SK-MEL-5 (cell line): ENCODE data around the gene CCDC7. TPM values are rescaled to one million over a fixed set of nuclear protein-coding genes. Genes with fewer than 3 reads are reported as not detected.
"Not testable (repeated sequence)": the region's sequence is repeated elsewhere in the genome, so short reads cannot be mapped to it uniquely, and the experiment has no call there.

Experiments
- DNase-seq: peaks from one replicate; pipeline ENCODE4 v3.0.0-alpha.2; 2016; ENCODE audit warnings: low read depth, low spot score
- in situ Hi-C: cut with HindIII; loops from 2 replicates; pipeline ENCODE4 v1.10.0; 2016; ENCODE audit warnings: low sequenced_read_pairs, high pct_unique_total_duplicates, low pct_unique_long_range_greater_than_20kb
- total RNA-seq: library from RNA; depleted of rRNA; stranded (reverse); fragments of >200 nt; shearing (Covaris generic); gene quantifications from 2 replicates; pipeline ENCODE4 v1.2.3, GENCODE V29; 2014

CCDC7 gene
- total RNA-seq, 1 experiment from 2014 or later, result 3.8 TPM

DNA sequence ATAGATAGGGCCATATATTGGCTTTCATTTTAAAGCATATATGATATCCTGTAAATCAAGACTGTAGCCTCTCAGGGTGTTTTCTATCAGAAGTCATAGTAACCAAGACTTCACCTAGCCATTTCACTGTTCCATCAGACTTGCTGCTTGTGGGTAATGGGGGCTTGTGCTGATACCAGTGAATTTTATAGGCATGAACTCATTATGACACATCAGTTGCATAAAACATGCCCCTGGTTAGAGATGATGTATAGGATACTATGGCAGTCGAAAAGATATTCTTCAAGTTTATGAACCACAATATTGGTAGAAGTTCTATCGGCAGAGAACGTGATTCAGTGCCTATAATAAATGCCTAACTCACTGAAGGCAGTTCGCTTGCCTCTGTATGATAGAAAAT is 305.6 kb downstream of the CCDC7 start:
- in situ Hi-C loops, result no loop called here
- DNase-seq, result no peak

DNA sequence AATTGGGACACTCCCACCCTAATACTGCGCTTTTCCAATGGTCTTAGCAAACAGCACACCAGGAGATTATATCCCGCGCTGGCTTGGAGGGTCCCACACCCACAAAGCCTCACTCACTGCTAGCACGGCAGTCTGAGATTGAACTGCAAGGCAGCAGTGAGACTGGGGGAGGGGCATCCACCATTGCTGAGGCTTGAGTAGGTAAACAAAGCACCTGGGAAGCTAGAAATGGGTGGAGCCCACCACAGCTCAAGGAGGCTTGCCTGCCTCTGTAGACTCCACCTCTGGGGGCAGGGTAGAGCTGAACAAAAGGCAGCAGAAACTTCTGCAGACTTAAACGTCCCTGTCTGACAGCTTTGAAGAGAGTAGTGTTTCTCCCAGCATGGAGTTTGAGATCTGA is 309.0 kb downstream of the CCDC7 start:
- DNase-seq, in situ Hi-C loops: not testable (repeated sequence)

- in situ Hi-C loops, result no loop called here
- DNase-seq, result no peak
Observed at GRCh38 chr10:32771217-32771616, 325.3 kb downstream of the CCDC7 start.

DNA sequence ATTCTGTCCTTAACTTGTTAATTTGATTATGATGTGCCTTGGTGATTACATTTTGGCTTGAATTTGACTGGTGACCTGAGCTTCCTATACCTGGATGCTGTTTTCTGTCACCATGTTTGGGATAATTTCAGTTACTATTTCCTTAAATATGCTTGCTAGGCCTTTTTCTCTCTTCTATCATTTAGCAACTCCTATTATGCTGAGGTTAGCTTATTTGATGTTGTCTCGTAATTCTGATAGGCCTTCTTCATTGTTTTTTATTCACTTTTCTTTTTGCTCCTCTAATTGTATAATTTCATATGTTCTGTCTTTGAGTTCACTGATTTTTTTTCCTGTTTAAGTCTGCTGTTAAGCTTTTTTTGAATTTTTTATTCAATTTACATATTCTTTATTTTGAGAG is 327.2 kb downstream of the CCDC7 start:
- in situ Hi-C loops, result no loop called here
- DNase-seq, result no peak

GRCh38 chr10:32786968-32787367 is 341.0 kb downstream of the CCDC7 start:
- no peak for DNase-seq
- in situ Hi-C loops, result no loop called here

DNA sequence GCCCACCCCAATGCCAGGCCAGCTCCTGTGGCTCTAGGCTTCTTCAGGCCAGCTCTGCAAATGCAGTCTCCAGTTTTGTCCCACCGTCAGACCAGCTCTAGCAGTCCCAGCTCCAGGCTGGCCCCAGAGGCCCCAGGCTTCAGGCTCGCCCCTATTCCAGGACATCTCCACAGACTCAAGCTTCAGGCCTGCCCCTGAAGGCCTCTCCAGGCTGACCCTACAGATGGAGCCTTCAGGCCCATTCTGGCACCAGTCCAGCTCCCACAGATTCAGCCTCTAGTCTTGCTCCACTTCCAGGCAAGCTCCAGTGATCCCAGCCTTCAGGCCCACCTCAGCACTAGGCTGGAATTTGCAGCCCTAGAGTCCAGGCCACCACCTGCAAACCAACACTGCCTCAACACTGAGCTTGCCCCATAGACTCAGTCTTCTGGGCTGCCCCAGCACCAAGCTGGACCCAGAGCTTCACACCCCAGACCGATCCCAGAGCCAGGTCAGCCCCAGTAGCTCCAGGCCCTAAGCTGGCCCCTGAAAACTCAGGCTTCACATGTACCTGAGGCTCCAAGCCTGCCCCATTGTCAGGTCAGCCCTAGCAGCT is 341.8 kb downstream of the CCDC7 start:
- no peak for DNase-seq
- in situ Hi-C loops, result no loop called here

- DNase-seq, result no peak
- in situ Hi-C loops, result no loop called here
Observed at GRCh38 chr10:32788359-32788758, 342.4 kb downstream of the CCDC7 start.

GRCh38 chr10:32790483-32790882 is 344.5 kb downstream of the CCDC7 start:
- no peak for DNase-seq
- in situ Hi-C loops, result no loop called here

DNA sequence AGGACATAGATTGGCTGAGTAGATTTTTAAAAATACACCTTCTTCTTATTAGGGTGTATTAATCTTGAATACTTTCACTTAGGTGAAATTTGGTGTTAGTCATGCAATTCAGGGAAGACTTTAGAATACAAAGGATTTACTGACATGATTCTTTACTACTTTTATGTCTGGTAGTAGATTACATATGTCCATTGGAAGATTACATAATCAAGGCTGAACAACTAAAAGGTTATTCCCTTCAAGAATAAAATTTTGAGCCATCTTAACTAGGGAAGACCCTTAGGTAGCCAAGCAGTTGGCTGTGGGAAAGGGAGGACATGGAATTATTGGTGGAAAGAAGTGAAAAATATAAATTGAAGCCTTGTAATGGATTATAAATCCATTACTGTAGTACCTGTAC is 347.1 kb downstream of the CCDC7 start:
- no peak for DNase-seq
- in situ Hi-C loops, result no loop called here

GRCh38 chr10:32795598-32796183 is 349.8 kb downstream of the CCDC7 start:
- peak; percentile 33 for DNase-seq
- in situ Hi-C loops, result no loop called here

DNA sequence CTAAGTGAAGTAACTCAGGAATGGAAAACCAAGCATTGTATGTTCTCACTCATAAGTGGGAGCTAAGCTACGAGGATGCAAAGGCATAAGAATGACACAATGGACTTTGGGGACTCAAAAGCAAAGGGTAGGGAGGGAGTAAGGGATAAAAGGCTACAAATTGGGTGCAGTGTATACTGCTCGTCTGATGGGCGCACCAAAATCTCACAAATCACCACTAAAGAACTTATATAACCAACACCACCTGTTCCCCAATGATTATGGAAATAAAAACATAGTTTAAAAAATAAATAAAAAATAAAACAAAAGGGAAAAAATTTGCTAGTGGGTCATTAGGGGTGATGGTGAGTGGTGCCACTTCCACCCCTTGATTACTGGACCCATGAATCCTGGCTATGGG is 351.5 kb downstream of the CCDC7 start:
- in situ Hi-C loops, DNase-seq: not testable (repeated sequence)

DNA sequence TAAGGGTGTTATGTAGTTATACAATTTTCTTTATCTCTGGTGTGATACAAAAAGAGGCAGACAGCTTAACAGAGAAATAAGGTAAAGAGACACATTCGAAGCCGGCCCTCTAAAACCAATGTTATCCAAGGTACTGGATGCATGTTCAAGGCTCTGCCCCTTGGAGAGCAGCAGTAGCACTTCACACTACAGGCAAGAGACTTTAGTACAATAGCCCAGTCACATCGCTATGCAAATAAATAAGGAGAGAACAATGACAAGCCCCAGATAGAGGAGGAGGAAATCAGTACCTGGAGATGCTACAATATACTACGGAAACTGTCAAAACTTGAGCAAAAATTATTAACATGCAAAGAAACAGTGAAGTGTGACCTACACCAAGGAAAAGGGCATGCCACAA is 401.0 kb downstream of the CCDC7 start:
- in situ Hi-C loops, result no loop called here
- no peak for DNase-seq

- DNase-seq, result no peak
- in situ Hi-C loops, result no loop called here
Observed at GRCh38 chr10:32851301-32851700, 405.4 kb downstream of the CCDC7 start.

- no peak for DNase-seq
- in situ Hi-C loops, result no loop called here
Observed at GRCh38 chr10:32854435-32854834, 408.5 kb downstream of the CCDC7 start.

GRCh38 chr10:32865170-32865569 is 419.2 kb downstream of the CCDC7 start:
- no peak for DNase-seq
- in situ Hi-C loops, result no loop called here

- in situ Hi-C loops, result no loop called here
- no peak for DNase-seq
Observed at GRCh38 chr10:32877915-32878314, 432.0 kb downstream of the CCDC7 start.

DNA sequence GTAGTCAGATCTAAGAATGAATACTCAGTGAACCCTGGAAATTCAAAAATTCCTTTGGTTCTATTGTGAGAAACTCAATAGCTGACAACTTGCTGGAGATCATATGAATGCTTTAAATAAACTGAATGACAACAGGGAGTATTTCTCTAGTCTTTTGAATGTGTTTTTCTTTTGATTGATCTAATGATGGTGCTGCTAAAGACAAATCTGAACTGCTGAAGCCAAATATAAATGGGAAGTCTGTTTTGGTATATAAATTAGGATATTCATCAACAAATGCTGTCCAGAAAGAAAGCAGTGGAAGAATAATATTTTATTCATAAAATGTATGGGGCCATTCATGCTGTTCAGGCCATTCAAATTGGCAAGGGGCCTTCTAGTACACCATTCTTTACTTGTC is 432.7 kb downstream of the CCDC7 start:
- DNase-seq, result peak; percentile 55
- in situ Hi-C loops, result no loop called here

GRCh38 chr10:32882076-32882475 is 436.1 kb downstream of the CCDC7 start:
- in situ Hi-C loops, result no loop called here

DNA sequence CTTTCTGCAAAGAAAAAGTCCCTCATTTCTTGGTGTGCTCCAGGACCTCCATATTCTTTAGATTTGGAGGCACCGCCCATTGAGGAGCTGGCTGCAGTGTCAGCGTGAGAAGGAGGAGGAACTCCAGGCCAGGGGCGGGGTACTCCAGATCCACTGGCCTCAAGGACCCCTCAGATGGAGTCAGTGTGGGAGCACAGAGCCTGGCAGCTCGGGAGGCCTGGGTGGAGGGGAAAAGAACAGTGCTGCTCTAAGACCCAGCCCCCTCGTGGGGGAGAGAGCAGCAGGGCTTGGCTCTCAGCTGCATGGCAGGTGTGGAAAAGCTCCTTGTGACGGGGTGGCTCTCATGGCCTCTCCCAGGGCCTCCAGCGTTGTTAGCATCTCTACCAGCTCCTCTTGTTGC is 441.5 kb downstream of the CCDC7 start:
- in situ Hi-C loops, result no loop called here
- no peak for DNase-seq

More at GRCh38 chr10:32882076-32882475, 436.1 kb downstream of the CCDC7 start:
- DNase-seq, result no peak
